ENCODE measurements around the gene MPPED1. TPM values are rescaled to one million over a fixed set of nuclear protein-coding genes. Genes with fewer than 3 reads are reported as not detected.

The MPPED1 gene
- total RNA-seq, 1 donor from 2014 or later = not detected

DNA sequence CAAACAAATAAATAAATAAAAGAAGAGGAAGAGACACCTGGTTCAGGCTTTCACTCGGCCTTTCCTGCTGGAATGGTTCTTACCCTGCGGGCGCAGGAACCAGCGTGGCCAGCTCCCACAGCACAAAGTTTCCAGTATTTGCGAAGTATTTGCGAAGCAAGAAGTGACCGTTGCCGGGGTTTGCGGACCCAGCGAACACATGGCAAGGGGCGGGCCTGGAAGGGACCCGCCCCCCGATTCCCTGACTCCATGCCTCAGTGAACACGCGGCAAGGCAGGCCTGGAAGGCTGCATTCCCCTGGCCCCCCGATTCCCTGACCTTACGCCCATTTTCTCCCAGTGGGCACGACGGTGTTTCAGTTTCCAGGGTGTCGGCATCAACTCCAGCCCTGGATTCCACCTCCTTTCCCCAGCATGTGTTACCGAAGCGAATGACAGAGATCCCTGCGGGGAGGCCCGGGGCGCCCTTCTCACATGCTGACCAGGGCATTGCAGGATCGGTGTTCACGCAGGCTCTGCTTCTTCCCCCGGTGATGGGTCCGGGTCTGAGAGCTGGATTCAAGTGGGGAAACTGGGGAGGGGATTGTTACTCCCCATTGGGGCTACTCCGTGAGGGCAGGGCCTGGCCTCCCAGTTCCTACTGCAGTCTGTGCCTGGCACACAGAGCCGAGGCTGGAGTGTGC lies 102.8 kb downstream of the MPPED1 start:
- no peaks in the 10 kb centered on the region for H3K4me1 Mint-ChIP-seq (ENCODE audit: low read depth)
- intact Hi-C loops (cut with micrococcal nuclease) = no loop called here
- no peak for DNase-seq (ENCODE audit: low spot score)
- H3K36me3 Mint-ChIP-seq (ENCODE audit: low read depth) = no peaks in the 10 kb centered on the region
- H3K27me3 Mint-ChIP-seq (ENCODE audit: low read depth) = peaks cover 9% of the 10 kb centered on the region
- H3K4me3 Mint-ChIP-seq (ENCODE audit: low read depth) = no peak overlapping the region
- H3K9me3 Mint-ChIP-seq = no peaks in the 10 kb centered on the region
- no peak overlapping the region for H3K27ac Mint-ChIP-seq

DNA sequence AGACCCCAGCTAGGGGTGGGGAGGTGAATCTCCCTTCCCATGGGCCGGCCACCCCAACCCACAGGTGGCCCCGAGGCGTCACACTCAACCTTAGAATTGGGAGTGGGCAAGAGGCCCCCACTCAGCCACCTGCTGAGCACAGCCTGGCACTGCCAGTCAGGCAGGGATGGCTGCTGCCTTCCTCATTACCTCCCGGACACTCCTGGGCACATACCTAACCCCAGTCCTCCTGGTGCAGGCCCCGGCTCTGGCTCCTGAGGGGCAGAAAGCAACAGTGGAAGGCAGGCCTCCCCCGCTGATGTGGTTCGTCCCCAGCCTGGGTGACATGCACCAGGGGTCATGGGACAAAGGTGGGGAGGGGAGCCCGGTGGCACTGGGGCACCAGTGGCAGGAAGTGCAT lies 103.6 kb downstream of the MPPED1 start:
- peaks cover 2% of the 10 kb centered on the region for H3K4me1 Mint-ChIP-seq (ENCODE audit: low read depth)
- no peak overlapping the region for H3K27ac Mint-ChIP-seq
- no peak for DNase-seq (ENCODE audit: low spot score)
- H3K9me3 Mint-ChIP-seq = peaks cover 2% of the 10 kb centered on the region
- no peaks in the 10 kb centered on the region for H3K36me3 Mint-ChIP-seq (ENCODE audit: low read depth)
- intact Hi-C loops (cut with micrococcal nuclease) = no loop called here
- H3K27me3 Mint-ChIP-seq (ENCODE audit: low read depth) = peaks cover 12% of the 10 kb centered on the region
- H3K4me3 Mint-ChIP-seq (ENCODE audit: low read depth) = no peak overlapping the region

DNA sequence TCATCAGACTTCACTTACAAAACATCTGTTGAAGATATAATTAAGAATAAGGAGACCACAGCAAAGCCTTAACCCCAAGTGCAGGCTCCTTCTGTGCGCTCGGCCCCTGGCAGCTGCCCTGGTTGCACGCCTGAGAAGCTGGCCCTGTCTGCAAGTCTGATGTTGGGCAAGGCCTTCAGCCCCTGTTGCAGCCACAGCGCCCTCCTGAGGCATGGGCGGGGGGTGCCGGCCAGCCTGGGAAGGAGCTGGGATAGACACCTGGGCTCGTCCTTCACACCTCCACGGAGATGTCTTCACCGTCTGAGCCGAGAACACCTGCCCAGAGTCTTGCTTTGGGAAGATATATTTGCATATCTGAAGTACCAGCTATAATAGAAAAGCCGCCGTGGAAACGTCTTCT lies 104.1 kb downstream of the MPPED1 start:
- Mint-ChIP-seq H3K4me3 (ENCODE audit: low read depth) (no peak overlapping the region), H3K27me3 (ENCODE audit: low read depth) (peaks cover 16% of the 10 kb centered on the region), H3K27ac (no peak overlapping the region), H3K9me3 (peaks cover 4% of the 10 kb centered on the region), H3K36me3 (ENCODE audit: low read depth) (no peaks in the 10 kb centered on the region), H3K4me1 (ENCODE audit: low read depth) (peaks cover 7% of the 10 kb centered on the region)
- intact Hi-C loops (cut with micrococcal nuclease) = no loop called here
- DNase-seq (ENCODE audit: low spot score) = no peak

DNA sequence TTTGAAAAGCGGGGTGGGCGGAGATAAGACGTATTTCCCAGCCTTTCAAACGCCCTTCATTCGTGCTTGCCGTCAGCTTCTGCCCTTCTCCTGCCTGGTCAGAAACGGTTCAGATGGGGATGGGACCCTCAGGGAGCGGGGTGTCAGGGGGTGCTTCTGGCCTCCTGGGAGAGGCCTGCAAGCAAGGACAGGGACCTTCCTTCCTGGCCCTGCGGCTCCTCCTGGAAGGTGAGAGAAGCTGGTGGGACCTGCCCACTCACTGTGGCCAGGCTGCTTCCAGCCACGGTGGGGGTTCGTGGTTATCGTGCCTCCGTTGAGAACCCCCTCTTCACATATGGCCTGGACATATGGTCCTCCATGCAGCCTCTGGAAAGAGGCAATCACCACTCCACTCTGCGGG lies 104.6 kb downstream of the MPPED1 start:
- H3K4me1 Mint-ChIP-seq (ENCODE audit: low read depth) = peaks cover 10% of the 10 kb centered on the region
- H3K27ac Mint-ChIP-seq = no peak overlapping the region
- intact Hi-C loops (cut with micrococcal nuclease) = no loop called here

DNA sequence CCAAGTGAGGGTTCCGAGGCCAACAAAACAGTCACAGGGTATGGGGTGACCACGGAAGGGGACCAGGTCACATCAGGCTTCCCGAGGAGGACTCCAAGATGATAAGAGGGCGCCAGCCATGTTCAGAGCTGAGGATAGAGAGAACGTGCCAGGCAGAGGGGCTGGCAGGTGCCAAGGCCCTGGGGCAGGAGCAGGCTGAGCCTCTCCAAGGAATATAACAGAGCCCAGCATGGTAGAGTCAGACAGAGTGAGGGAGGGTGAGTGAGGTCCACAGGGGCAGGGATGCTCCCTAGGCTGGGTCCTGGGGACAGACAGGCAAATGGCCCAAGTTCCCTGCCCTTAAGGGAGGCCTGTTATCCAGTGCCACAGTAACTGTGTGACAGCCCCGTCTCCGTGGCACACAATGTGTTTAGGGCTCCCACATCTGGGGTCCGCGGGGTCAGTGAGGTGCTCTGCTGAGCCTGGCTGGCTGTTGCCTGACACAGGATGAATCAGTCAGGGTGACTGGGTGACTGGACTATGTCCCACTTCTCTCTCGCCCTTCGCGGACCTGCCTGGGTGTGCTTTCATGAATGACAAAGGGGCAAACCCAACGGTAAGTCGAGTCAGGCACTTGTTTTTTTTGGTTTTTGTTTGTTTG lies 105.3 kb downstream of the MPPED1 start:
- DNase-seq (ENCODE audit: low spot score) = no peak
- peaks cover 16% of the 10 kb centered on the region for H3K27me3 Mint-ChIP-seq (ENCODE audit: low read depth)
- peaks cover 4% of the 10 kb centered on the region for H3K9me3 Mint-ChIP-seq
- no peak overlapping the region for H3K27ac Mint-ChIP-seq
- H3K4me1 Mint-ChIP-seq (ENCODE audit: low read depth) = peaks cover 10% of the 10 kb centered on the region
- H3K4me3 Mint-ChIP-seq (ENCODE audit: low read depth) = no peak overlapping the region
- intact Hi-C loops (cut with micrococcal nuclease) = no loop called here
- no peaks in the 10 kb centered on the region for H3K36me3 Mint-ChIP-seq (ENCODE audit: low read depth)

More for the DNA sequence above, 104.6 kb downstream of the MPPED1 start:
- DNase-seq (ENCODE audit: low spot score) = no peak
- peaks cover 16% of the 10 kb centered on the region for H3K27me3 Mint-ChIP-seq (ENCODE audit: low read depth)
- peaks cover 4% of the 10 kb centered on the region for H3K9me3 Mint-ChIP-seq
- no peaks in the 10 kb centered on the region for H3K36me3 Mint-ChIP-seq (ENCODE audit: low read depth)
- H3K4me3 Mint-ChIP-seq (ENCODE audit: low read depth) = no peak overlapping the region

DNA sequence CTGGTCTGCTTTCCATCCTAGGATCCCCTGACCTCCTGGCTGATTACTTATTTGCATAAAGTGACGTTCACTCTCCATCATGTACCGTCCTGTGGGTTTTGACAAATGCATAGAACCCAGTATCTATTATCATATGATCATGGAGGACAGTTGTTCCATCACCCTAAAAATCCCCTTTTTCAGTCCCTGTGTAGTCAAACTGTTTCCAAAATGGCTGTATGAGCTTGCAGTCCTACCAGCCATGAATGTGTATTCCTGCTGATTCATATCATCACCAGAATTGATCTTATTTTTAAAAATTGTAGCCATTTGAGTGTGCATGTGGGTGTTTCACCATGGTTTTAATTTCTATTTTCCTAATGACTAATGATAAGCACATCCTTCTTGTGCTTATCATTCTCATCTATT lies 108.8 kb downstream of the MPPED1 start:
- peak overlapping the region; percentile 18 for H3K4me3 Mint-ChIP-seq (ENCODE audit: low read depth)
- peaks cover 31% of the 10 kb centered on the region for H3K27me3 Mint-ChIP-seq (ENCODE audit: low read depth)
- H3K27ac Mint-ChIP-seq = peak overlapping the region; percentile 76
- H3K4me1 Mint-ChIP-seq (ENCODE audit: low read depth) = peaks cover 10% of the 10 kb centered on the region
- H3K36me3 Mint-ChIP-seq (ENCODE audit: low read depth) = no peaks in the 10 kb centered on the region
- intact Hi-C loops (cut with micrococcal nuclease) = no loop called here
- no peak for DNase-seq (ENCODE audit: low spot score)
- peaks cover 4% of the 10 kb centered on the region for H3K9me3 Mint-ChIP-seq

DNA sequence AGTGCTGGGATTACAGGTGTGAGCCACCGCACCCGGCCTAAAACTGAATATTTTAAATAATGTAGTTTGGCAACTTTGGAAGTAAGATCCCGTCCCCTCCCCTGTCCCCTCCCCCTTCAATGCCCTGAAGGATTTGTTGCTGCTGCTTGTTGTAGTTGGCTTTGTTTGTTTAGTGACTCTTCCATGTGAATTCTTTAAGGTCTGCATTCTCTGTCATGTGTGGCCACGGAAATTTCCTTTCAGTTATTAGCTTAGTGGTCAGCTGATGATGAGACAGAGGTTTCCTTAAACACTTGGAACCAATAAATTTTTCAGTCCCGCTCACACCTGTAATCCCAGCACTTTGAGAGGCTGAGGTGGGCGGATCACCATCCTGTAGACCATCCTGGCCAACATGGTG lies 109.9 kb downstream of the MPPED1 start:
- peaks cover 4% of the 10 kb centered on the region for H3K9me3 Mint-ChIP-seq
- no peak for DNase-seq (ENCODE audit: low spot score)
- intact Hi-C loops (cut with micrococcal nuclease) = no loop called here
- no peak overlapping the region for H3K4me3 Mint-ChIP-seq (ENCODE audit: low read depth)
- H3K27me3 Mint-ChIP-seq (ENCODE audit: low read depth) = peaks cover 33% of the 10 kb centered on the region
- no peaks in the 10 kb centered on the region for H3K36me3 Mint-ChIP-seq (ENCODE audit: low read depth)
- H3K27ac Mint-ChIP-seq = no peak overlapping the region
- peaks cover 10% of the 10 kb centered on the region for H3K4me1 Mint-ChIP-seq (ENCODE audit: low read depth)

DNA sequence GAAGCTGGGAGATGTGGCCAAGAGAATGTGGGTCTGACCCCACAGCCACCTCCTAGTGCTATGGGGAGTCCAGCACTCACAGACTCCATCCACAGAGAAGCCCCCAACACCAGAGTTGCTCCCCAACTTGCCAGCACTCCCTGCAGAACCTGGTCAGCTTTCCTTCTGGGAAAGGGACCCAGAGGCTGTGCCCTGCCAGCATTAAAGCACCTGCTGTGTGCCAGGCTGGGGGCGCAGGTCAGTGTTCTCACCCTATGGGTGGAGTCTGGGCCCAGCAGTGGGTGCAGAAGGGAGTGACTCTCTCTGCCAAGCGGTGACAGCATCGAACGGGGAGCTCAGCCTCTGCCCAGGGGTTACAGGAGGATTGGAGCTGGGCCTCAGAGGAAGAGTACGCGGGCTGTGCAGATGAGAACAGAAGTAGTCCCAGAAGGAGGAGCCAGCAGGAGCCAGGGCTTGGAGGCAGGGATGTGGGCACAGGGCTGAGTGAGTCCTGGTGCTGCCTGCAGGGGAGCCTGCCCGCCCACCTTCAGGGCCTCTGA lies 114.4 kb downstream of the MPPED1 start:
- Mint-ChIP-seq H3K27ac (no peak overlapping the region), H3K9me3 (no peaks in the 10 kb centered on the region), H3K4me3 (ENCODE audit: low read depth) (no peak overlapping the region), H3K36me3 (ENCODE audit: low read depth) (no peaks in the 10 kb centered on the region), H3K4me1 (ENCODE audit: low read depth) (peaks cover under 1% of the 10 kb centered on the region), H3K27me3 (ENCODE audit: low read depth) (peaks cover 17% of the 10 kb centered on the region)
- intact Hi-C loops (cut with micrococcal nuclease) = no loop called here
- no peak for DNase-seq (ENCODE audit: low spot score)

DNA sequence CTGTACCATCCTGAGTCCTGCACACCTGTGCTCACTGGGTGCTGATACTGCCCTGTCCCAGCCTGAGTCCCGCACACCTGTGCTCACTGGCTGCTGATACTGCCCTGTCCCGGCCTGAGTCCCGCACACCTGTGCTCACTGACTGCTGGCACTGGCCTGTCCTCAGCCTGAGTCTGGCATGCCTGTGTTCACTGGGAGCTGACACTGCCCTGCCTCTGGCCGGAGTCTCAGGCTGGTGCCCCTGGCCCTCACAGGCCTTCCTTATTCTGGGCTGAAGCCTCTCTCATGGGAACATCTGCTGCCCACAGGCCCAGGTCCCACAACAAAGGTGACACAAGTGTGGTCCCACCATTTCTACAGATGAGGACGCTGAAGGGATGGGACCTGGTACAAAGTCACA lies 115.1 kb downstream of the MPPED1 start:
- Mint-ChIP-seq H3K9me3 (no peaks in the 10 kb centered on the region), H3K4me3 (ENCODE audit: low read depth) (no peak overlapping the region), H3K27ac (no peak overlapping the region), H3K27me3 (ENCODE audit: low read depth) (peaks cover 17% of the 10 kb centered on the region), H3K4me1 (ENCODE audit: low read depth) (no peaks in the 10 kb centered on the region), H3K36me3 (ENCODE audit: low read depth) (no peaks in the 10 kb centered on the region)
- DNase-seq (ENCODE audit: low spot score) = no peak
- intact Hi-C loops (cut with micrococcal nuclease) = no loop called here

DNA sequence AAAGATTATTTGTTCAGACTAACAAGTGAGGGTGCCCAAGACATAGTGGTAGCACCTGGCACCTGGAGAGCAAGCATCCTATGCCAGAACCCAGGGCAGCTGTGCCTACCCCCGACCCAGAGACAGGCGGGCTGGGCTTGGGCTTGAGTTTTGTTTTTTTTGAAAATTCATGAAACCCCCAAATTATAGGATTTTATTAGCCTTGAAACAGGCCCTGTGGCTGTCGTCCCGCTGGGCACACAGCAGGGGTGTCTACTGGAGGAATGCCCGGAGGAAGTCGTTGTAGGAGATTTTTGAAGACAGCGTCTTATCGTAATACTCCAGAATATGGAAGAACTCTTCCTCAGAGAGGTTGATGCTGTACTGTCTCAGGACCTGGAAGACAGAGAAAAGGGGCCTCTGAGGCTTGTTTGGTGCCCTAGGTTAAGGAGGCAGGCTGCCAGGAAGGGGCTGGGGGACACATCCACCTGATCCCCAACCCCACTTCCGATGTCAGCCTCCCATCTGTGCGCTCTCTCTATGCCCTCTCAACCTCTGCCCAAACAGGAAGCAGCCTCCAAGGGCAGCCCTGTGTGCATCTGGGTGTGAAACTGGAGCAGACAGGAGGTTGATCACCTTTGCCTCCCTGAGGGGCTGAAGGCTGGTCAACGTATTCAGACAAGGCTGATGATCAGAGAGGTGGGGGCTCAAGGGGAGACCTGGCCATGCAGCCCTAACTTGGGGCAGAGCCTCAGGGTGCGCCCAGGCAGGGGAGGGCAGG lies 117.0 kb downstream of the MPPED1 start:
- H3K4me1 Mint-ChIP-seq (ENCODE audit: low read depth) = no peaks in the 10 kb centered on the region

DNA sequence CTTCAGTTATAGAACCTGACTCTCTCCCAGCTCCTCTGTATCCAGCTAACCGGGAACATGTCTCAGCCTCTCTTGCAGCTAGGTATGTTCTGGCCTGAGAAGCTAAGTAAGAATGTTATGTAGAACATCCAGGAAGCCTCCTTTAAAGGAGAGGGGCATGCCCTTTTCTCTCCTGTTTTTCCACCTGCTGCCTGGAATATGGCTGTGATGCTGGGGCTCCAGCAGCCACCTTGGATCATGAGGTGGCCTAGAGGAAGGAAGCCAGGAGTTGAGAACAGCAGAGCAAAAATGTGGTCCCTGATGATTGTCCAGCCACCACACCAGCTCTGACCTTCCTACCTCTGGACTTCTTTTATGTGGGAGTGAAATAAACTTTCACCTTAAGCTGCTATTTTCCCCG lies 117.6 kb downstream of the MPPED1 start:
- peaks cover 12% of the 10 kb centered on the region for H3K27me3 Mint-ChIP-seq (ENCODE audit: low read depth)
- no peaks in the 10 kb centered on the region for H3K4me1 Mint-ChIP-seq (ENCODE audit: low read depth)

More for the DNA sequence above, 117.0 kb downstream of the MPPED1 start:
- H3K9me3 Mint-ChIP-seq = no peaks in the 10 kb centered on the region
- H3K36me3 Mint-ChIP-seq (ENCODE audit: low read depth) = no peaks in the 10 kb centered on the region
- no peak overlapping the region for H3K27ac Mint-ChIP-seq
- DNase-seq (ENCODE audit: low spot score) = no peak
- H3K27me3 Mint-ChIP-seq (ENCODE audit: low read depth) = peaks cover 15% of the 10 kb centered on the region
- no peak overlapping the region for H3K4me3 Mint-ChIP-seq (ENCODE audit: low read depth)
- intact Hi-C loops (cut with micrococcal nuclease) = no loop called here

DNA sequence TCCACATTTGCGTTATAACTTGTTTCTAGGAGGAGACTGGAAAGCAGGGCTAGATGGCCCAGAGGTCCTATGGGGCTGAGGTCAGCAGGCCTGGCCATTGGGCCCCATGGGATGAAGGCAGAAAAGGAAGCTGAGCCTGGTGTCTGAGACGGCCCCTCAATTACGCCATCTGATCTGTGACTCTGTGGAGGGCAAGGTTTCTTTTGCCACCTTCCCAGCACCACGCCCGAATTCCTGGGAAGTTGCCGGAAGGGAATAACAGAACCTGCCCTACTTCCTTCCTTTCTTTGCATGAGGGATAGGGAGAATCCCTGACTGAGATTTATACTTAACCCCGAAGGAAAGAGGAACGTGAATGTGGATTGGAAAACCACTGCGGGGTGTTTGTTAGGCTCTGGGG lies 118.1 kb downstream of the MPPED1 start:
- Mint-ChIP-seq H3K27ac (no peak overlapping the region), H3K9me3 (no peaks in the 10 kb centered on the region), H3K36me3 (ENCODE audit: low read depth) (no peaks in the 10 kb centered on the region), H3K4me3 (ENCODE audit: low read depth) (no peak overlapping the region), H3K27me3 (ENCODE audit: low read depth) (peaks cover 9% of the 10 kb centered on the region), H3K4me1 (ENCODE audit: low read depth) (no peaks in the 10 kb centered on the region)
- DNase-seq (ENCODE audit: low spot score) = no peak
- intact Hi-C loops (cut with micrococcal nuclease) = no loop called here

More for the DNA sequence above, 117.6 kb downstream of the MPPED1 start:
- intact Hi-C loops (cut with micrococcal nuclease) = no loop called here
- Mint-ChIP-seq H3K9me3 (no peaks in the 10 kb centered on the region), H3K4me3 (ENCODE audit: low read depth) (no peak overlapping the region), H3K36me3 (ENCODE audit: low read depth) (no peaks in the 10 kb centered on the region), H3K27ac (no peak overlapping the region)
- no peak for DNase-seq (ENCODE audit: low spot score)
